K562 (cell line): ENCODE data around the gene CAGE1. TPM values are rescaled to one million over a fixed set of nuclear protein-coding genes. Genes with fewer than 3 reads are reported as not detected.

Experiments
- ARID1B ChIP-seq: fragments of 450-650 bp; IDR thresholded peaks from 2 replicates; pipeline ENCODE4 v1.6.1; 2016; ENCODE audit warnings: antibody characterized with exemption, mild to moderate bottlenecking, inconsistent platforms
- BCOR ChIP-seq: fragments of 450-650 bp; IDR thresholded peaks from 2 replicates; pipeline ENCODE4 v1.6.1; 2016
- CEBPB ChIP-seq: fragments of 450-650 bp; IDR thresholded peaks from 2 replicates; pipeline ENCODE4 v1.6.1; 2016; ENCODE audit warnings: missing genetic modification characterization, missing compliant biosample characterization
- ETV1 ChIP-seq: fragments of 450-650 bp; conservative IDR thresholded peaks from 2 replicates; pipeline ENCODE4 v1.6.1; 2016; ENCODE audit warnings: missing genetic modification characterization, control low read depth, low read depth, missing compliant biosample characterization
- HDAC1 ChIP-seq, 2 experiments: fragments of 450-650 bp; IDR thresholded peaks; 2 replicates each; pipeline ENCODE4 v1.6.1; 2016 to 2017; ENCODE audit warnings: inconsistent platforms in 1 of 2, mild to moderate bottlenecking in 1 of 2, moderate library complexity in 1 of 2
- IFI16 ChIP-seq: fragments of 250-450 bp; sonication (Bioruptor Pico); IDR thresholded peaks from 2 replicates; pipeline ENCODE4 v2.1.2; 2022; ENCODE audit warnings: mild to moderate bottlenecking, inconsistent platforms
- JUN ChIP-seq, 2 experiments: sonication (generic) in 1 of 2; formaldehyde crosslinking in 1 of 2; IDR thresholded peaks; 2 replicates each; pipeline versions ENCODE4 v1.6.1 to v1.8.0; 2012 to 2022; ENCODE audit warnings: borderline replicate concordance in 2 of 2, mild to moderate bottlenecking in 2 of 2, improper control_type of control experiment in 1 of 2, low read depth in 1 of 2, low read length in 1 of 2, missing genetic modification reagents in 1 of 2
- MAFG ChIP-seq: fragments of 450-650 bp; conservative IDR thresholded peaks from 2 replicates; pipeline ENCODE4 v1.6.1; 2016; ENCODE audit warnings: missing genetic modification characterization, missing compliant biosample characterization
- RAD21 ChIP-seq, 2 experiments: fragments of 250-450 bp in 1 of 2; fragments of 450-650 bp in 1 of 2; sonication (Bioruptor Pico) in 1 of 2; formaldehyde crosslinking in 1 of 2; IDR thresholded peaks in 1 of 2; conservative IDR thresholded peaks in 1 of 2; 2 replicates each; pipeline versions ENCODE4 v1.4.0 to v1.8.0; 2020 to 2022; ENCODE audit warnings: mild to moderate bottlenecking in 2 of 2, moderate library complexity in 1 of 2
- SP1 ChIP-seq: sonication (generic); formaldehyde crosslinking; IDR thresholded peaks from 2 replicates; pipeline ENCODE4 v1.8.1; 2022; ENCODE audit warnings: mild to moderate bottlenecking, missing genetic modification reagents
- ZNF197 ChIP-seq: fragments of 200-800 bp; sonication (Bioruptor generic); IDR thresholded peaks from 2 replicates; pipeline ENCODE4 v1.6.1; 2016; ENCODE audit warnings: low read depth, missing genetic modification characterization, missing compliant biosample characterization
- ZNF263 ChIP-seq: sonication (generic); formaldehyde crosslinking; IDR thresholded peaks from 2 replicates; pipeline ENCODE4 v1.8.0; 2022; ENCODE audit warnings: mild to moderate bottlenecking, missing genetic modification reagents, borderline replicate concordance
- ZNF76 ChIP-seq: fragments of 250-450 bp; sonication (Bioruptor Pico); IDR thresholded peaks from 2 replicates; pipeline ENCODE4 v1.4.0; 2020; ENCODE audit warnings: mild to moderate bottlenecking, moderate library complexity, borderline replicate concordance
- ZNF766 ChIP-seq: fragments of 200-800 bp; sonication (Bioruptor generic); conservative IDR thresholded peaks from 2 replicates; pipeline ENCODE4 v1.6.1; 2016; ENCODE audit warnings: missing genetic modification characterization, missing compliant biosample characterization
- ZNF79 ChIP-seq: fragments of 250-450 bp; sonication (Bioruptor Pico); IDR thresholded peaks from 2 replicates; pipeline ENCODE4 v1.4.0; 2020; ENCODE audit warnings: low read depth, mild to moderate bottlenecking, moderate library complexity
- polyA plus RNA-seq, 8 experiments: library from polyadenylated mRNA; depleted of rRNA in 4 of 8; stranded (reverse) in 5 of 8; unstranded in 3 of 8; fragments of >200 nt; fragmentation: Nextera tagmentation in 2 of 8; fragmentation: Illumina TruSeq in 1 of 8; extraction: Ambion mirVana in 2 of 8; extraction: Trizol in 1 of 8; gene quantifications; 2 replicates each; pipeline versions ENCODE4 v1.2.1 to v1.2.3, GENCODE V29; 2011 to 2014; ENCODE audit warnings: inconsistent platforms in 1 of 8, missing spikeins in 1 of 8
- total RNA-seq, 7 experiments: library from RNA; depleted of rRNA in 6 of 7; stranded (reverse); fragments of >200 nt in 6 of 7; fragmentation: Illumina TruSeq in 2 of 7; extraction: Trizol in 2 of 7; gene quantifications; 2 replicates each; pipeline versions ENCODE4 v1.2.1 to v1.2.3, GENCODE V29; 2011 to 2021; ENCODE audit warnings: low replicate concordance in 1 of 7
- TF ChIP-seq, protein P1 (sequence below): sonication (generic); formaldehyde crosslinking; IDR thresholded peaks from 2 replicates; pipeline ENCODE4 v1.8.0; 2022; ENCODE audit warnings: mild to moderate bottlenecking, missing genetic modification reagents
- TF ChIP-seq, protein P2 (sequence below), 3 experiments: IDR thresholded peaks in 2 of 3; conservative IDR thresholded peaks in 1 of 3; 2 replicates each; pipeline ENCODE4 v1.5.1; 2011 to 2012; ENCODE audit warnings: low read length in 3 of 3, mild to moderate bottlenecking in 3 of 3, control low read depth in 2 of 3, improper control_type of control experiment in 1 of 3, inconsistent platforms in 1 of 3, low read depth in 1 of 3, mixed read lengths in 1 of 3, moderate library complexity in 1 of 3; ENCODE audit not compliant: insufficient read depth in 2 of 3

Gene CAGE1
- total and polyA plus RNA-seq, 9 of the 15 experiments (the other 6 are each of a cell fraction or from before 2014, with no cell fraction given) = 0.13 to 0.33 (median 0.18) TPM; not detected in 4

DNA sequence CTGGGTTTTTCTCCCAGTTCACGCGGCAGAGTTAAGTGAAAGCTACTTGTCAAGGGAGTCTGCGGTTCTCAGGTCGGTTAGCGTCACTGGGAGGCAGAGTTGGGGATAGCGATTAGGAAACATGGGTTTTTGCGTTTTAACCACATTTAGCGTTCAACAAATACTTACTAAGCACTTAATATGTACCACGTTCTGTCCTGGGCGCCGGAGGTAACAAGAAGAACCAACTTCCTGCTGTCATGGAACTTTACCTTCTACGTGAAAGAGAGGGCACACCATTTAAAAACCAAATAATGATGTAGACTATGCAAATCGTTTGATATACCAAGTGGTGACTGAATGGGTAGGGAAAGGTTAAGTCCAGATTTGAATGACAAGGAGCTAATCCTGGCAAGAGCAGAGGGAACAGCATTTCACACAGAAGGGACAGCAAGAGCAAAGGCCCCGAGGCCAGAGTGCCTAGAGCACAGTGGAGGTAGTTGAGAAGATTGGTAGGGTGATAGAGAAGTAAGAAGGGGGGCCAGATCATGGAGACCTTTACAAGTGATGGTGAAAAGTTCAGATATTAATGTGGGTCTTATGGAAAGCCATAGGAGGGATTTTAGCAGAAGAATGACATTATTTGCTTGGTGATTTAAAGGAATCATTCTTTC is 810 bp upstream of the CAGE1 start (continued):
- no peak for TF ChIP-seq IFI16
- 0 out of 2 replicates have a peak, but pooled peaks have one; percentile 4 for TF ChIP-seq MAFG (tag)
- TF ChIP-seq, protein P1, sequence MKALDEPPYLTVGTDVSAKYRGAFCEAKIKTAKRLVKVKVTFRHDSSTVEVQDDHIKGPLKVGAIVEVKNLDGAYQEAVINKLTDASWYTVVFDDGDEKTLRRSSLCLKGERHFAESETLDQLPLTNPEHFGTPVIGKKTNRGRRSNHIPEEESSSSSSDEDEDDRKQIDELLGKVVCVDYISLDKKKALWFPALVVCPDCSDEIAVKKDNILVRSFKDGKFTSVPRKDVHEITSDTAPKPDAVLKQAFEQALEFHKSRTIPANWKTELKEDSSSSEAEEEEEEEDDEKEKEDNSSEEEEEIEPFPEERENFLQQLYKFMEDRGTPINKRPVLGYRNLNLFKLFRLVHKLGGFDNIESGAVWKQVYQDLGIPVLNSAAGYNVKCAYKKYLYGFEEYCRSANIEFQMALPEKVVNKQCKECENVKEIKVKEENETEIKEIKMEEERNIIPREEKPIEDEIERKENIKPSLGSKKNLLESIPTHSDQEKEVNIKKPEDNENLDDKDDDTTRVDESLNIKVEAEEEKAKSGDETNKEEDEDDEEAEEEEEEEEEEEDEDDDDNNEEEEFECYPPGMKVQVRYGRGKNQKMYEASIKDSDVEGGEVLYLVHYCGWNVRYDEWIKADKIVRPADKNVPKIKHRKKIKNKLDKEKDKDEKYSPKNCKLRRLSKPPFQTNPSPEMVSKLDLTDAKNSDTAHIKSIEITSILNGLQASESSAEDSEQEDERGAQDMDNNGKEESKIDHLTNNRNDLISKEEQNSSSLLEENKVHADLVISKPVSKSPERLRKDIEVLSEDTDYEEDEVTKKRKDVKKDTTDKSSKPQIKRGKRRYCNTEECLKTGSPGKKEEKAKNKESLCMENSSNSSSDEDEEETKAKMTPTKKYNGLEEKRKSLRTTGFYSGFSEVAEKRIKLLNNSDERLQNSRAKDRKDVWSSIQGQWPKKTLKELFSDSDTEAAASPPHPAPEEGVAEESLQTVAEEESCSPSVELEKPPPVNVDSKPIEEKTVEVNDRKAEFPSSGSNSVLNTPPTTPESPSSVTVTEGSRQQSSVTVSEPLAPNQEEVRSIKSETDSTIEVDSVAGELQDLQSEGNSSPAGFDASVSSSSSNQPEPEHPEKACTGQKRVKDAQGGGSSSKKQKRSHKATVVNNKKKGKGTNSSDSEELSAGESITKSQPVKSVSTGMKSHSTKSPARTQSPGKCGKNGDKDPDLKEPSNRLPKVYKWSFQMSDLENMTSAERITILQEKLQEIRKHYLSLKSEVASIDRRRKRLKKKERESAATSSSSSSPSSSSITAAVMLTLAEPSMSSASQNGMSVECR (CRISPR knock-in tag) = 0 out of 2 replicates have a peak, but pooled peaks have one; percentile 10
- no peak for TF ChIP-seq CEBPB (tag)
- TF ChIP-seq ZNF76 (CRISPR knock-in tag) = no peak
- TF ChIP-seq BCOR = peak; percentile 45
- TF ChIP-seq HDAC1 (IDR thresholded peaks at IDR 0.05) = 0 out of 4 replicates have a peak, but pooled peaks of 1 of the 2 experiments have one; percentile 3
- TF ChIP-seq, protein P2, sequence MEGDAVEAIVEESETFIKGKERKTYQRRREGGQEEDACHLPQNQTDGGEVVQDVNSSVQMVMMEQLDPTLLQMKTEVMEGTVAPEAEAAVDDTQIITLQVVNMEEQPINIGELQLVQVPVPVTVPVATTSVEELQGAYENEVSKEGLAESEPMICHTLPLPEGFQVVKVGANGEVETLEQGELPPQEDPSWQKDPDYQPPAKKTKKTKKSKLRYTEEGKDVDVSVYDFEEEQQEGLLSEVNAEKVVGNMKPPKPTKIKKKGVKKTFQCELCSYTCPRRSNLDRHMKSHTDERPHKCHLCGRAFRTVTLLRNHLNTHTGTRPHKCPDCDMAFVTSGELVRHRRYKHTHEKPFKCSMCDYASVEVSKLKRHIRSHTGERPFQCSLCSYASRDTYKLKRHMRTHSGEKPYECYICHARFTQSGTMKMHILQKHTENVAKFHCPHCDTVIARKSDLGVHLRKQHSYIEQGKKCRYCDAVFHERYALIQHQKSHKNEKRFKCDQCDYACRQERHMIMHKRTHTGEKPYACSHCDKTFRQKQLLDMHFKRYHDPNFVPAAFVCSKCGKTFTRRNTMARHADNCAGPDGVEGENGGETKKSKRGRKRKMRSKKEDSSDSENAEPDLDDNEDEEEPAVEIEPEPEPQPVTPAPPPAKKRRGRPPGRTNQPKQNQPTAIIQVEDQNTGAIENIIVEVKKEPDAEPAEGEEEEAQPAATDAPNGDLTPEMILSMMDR (IDR thresholded peaks at IDR 0.05 in 2 of 3, conservative IDR thresholded peaks at IDR 0.05 in 1 of 3; ENCODE audit: insufficient read depth in 2 of 3, low read depth in 1 of 3, low read length in 3 of 3) = 0 out of 6 replicates have a peak, but pooled peaks of 1 of the 3 experiments have one; percentile 12
- no peak for TF ChIP-seq ZNF79 (CRISPR knock-in tag)
- peak in 1 of 2 experiments; percentile 29; a peak in 1 of 4 replicates for TF ChIP-seq RAD21 (CRISPR knock-in tag; conservative IDR thresholded peaks at IDR 0.05 in 1 of 2, IDR thresholded peaks at IDR 0.05 in 1 of 2)
- no peak for TF ChIP-seq ZNF197 (CRISPR knock-in tag)
- no peak for TF ChIP-seq ZNF766 (CRISPR knock-in tag)
- TF ChIP-seq JUN (IDR thresholded peaks at IDR 0.05; ENCODE audit: borderline replicate concordance, low read depth, low read length) = no peak
- TF ChIP-seq JUN (CRISPR knock-in tag; IDR thresholded peaks at IDR 0.05; ENCODE audit: borderline replicate concordance) = 0 out of 2 replicates have a peak, but pooled peaks have one; percentile 0
- TF ChIP-seq ZNF263 = 0 out of 2 replicates have a peak, but pooled peaks have one; percentile 9
- 0 out of 2 replicates have a peak, but pooled peaks have one; percentile 12 for TF ChIP-seq ETV1 (tag)
- TF ChIP-seq ARID1B = peak; percentile 15; the same call in 1 of the 2 replicates
- 0 out of 2 replicates have a peak, but pooled peaks have one; percentile 8 for TF ChIP-seq SP1 (CRISPR knock-in tag)
